Fibroblast of skin of back (primary cell): ENCODE data around the gene ADARB2.
A peak's percentile ranks its signal among the peaks of the same experiment; 100 is the strongest.

ENCODE experiments used
- DNase-seq: peaks from one replicate; pipeline ENCODE4 v3.0.0-alpha.2; 2013

The ADARB2 gene

GRCh38 chr10:1198453-1199344 is 538.6 kb downstream of the ADARB2 start:
- no peak for DNase-seq

- DNase-seq, result no peak
Observed at GRCh38 chr10:1197384-1197783, 539.9 kb downstream of the ADARB2 start.

- DNase-seq, result no peak
Observed at GRCh38 chr10:1196656-1197055, 540.7 kb downstream of the ADARB2 start.

- DNase-seq, result no peak
Observed at GRCh38 chr10:1195828-1196227, 541.5 kb downstream of the ADARB2 start.

GRCh38 chr10:1194161-1194560 is 543.2 kb downstream of the ADARB2 start:
- DNase-seq, result no peak

- DNase-seq, result no peak
Observed at GRCh38 chr10:1193561-1193960, 543.8 kb downstream of the ADARB2 start.

- DNase-seq, result no peak
Observed at GRCh38 chr10:1191752-1192151, 545.6 kb downstream of the ADARB2 start.

GRCh38 chr10:1190791-1191490 is 546.4 kb downstream of the ADARB2 start:
- no peak for DNase-seq

- DNase-seq, result no peak
Observed at GRCh38 chr10:1190052-1190395, 547.3 kb downstream of the ADARB2 start.

- DNase-seq, result no peak
Observed at GRCh38 chr10:1189166-1190051, 547.9 kb downstream of the ADARB2 start.

GRCh38 chr10:1188558-1189135 is 548.7 kb downstream of the ADARB2 start:
- DNase-seq, result peak; percentile 14

- DNase-seq, result no peak
Observed at GRCh38 chr10:1187855-1188557, 549.3 kb downstream of the ADARB2 start.

GRCh38 chr10:1187151-1187854 is 550.0 kb downstream of the ADARB2 start:
- no peak for DNase-seq

GRCh38 chr10:1186683-1186990 is 550.7 kb downstream of the ADARB2 start:
- no peak for DNase-seq

GRCh38 chr10:1185911-1186682 is 551.2 kb downstream of the ADARB2 start:
- DNase-seq, result no peak

- DNase-seq, result no peak
Observed at GRCh38 chr10:1184541-1185430, 552.5 kb downstream of the ADARB2 start.

GRCh38 chr10:1183701-1184100 is 553.6 kb downstream of the ADARB2 start:
- no peak for DNase-seq

GRCh38 chr10:1183033-1183396 is 554.3 kb downstream of the ADARB2 start:
- no peak for DNase-seq

- no peak for DNase-seq
Observed at GRCh38 chr10:1182280-1183032, 554.9 kb downstream of the ADARB2 start.
